Stimulated activated naive CD4-positive, alpha-beta T cell treated with Interleukin-2 at 50 U/mL for 16 hours (primary cell): ENCODE results near the gene ARAP1.

ENCODE experiments used
- DNase-seq: peaks from one replicate; lab custom pipeline; 2025; lab: John Stamatoyannopoulos, UW

The ARAP1 gene

GRCh38 chr11:72703267-72704008 is 48.8 kb downstream of the ARAP1 start:
- DNase-seq = no peak

DNA sequence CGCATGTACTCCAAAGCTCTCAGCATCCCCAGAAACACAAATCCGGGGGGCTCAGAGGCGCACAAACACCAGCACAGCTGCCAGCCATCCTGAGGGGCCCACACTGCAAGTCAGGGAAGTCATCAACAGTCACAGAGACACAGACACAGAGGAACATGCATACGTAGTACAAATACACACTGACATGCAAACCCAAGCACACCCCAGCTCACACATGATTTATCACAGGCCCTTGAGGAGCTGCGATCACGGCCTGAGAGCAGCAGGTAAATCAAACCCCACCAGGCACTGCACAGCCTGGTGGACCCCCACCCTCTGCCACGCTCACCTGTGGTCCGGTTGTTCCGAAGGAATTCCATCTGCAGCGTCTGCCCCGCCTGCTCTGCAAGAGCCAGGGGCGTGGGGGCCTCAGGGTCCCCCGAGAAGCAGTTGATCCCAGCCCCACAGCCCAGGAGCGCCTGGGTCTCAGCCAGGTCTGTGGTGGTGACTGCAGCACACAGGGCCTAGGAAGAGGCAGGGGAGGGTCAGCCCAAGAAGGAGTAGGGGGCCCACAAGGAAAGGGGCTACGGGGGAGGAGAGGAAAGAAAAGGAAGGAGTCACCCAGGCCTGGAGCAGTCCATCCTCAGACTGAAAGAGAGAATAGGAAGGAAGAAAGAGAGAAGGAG is 49.5 kb downstream of the ARAP1 start:
- DNase-seq = no peak

GRCh38 chr11:72702096-72702495 is 50.1 kb downstream of the ARAP1 start:
- no peak for DNase-seq

GRCh38 chr11:72701466-72701865 is 50.7 kb downstream of the ARAP1 start:
- DNase-seq = no peak

GRCh38 chr11:72700146-72700545 is 52.1 kb downstream of the ARAP1 start:
- DNase-seq = no peak

- no peak for DNase-seq
Observed at GRCh38 chr11:72697814-72698213, 54.4 kb downstream of the ARAP1 start.

DNA sequence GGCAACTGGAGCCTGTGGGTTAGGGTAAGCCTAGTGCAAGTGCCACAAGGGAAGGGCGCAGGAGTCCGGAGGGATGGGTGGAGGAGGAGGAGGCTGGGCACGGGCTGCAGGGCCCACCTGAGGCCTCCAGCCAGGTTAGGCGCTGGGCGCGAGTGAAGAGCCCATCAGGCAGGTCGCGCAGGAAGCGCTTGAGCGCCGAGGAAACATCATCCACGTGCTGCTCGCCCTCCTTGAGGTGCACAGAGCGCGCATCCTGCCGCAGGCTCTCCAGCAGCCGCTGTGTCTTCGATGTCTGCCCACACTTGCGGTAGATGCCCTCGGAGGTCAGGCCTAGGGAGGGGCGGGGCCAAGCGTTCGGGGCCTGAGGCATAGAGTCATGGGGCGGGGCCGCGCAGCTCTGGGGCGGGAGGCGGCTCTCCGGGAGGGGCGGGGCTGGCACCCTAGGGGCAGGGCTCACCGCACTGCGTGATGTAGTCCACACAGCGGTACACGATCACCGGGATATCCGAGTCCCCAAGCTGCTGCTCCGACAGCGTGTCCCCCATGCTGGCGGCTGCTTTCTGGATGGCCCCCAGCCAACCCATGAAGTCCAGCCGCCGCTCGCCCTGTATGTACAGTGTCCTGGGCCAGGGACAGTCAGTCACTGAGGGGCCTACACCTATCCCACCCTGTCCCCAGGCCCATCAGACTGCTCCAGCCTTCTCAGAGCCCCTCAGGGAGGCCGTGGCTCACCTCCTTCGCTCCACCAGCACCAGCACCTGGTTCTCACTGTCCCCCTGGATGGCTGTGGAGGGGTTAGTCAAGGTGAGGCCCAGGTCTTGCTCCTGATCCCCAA is 55.1 kb downstream of the ARAP1 start:
- no peak for DNase-seq

DNA sequence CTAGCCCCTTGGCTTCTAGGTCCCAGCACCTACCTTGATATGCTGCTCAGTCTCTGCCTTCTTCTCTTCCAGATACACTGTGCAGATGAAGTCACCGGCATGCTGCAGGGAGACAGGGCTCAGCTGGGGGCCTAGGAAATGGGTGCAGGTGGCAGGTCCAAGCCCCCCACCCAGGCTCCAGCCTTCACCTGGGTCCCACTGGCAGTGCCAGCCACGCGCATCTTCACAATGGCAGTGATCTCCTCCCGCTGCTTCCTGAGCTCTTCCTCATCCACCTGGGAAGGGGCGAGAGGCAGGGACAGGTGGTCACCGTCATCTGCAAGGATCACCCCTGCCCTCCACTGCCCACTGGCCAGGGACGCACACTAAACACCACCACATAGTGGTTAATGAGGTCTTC is 56.9 kb downstream of the ARAP1 start:
- no peak for DNase-seq

DNA sequence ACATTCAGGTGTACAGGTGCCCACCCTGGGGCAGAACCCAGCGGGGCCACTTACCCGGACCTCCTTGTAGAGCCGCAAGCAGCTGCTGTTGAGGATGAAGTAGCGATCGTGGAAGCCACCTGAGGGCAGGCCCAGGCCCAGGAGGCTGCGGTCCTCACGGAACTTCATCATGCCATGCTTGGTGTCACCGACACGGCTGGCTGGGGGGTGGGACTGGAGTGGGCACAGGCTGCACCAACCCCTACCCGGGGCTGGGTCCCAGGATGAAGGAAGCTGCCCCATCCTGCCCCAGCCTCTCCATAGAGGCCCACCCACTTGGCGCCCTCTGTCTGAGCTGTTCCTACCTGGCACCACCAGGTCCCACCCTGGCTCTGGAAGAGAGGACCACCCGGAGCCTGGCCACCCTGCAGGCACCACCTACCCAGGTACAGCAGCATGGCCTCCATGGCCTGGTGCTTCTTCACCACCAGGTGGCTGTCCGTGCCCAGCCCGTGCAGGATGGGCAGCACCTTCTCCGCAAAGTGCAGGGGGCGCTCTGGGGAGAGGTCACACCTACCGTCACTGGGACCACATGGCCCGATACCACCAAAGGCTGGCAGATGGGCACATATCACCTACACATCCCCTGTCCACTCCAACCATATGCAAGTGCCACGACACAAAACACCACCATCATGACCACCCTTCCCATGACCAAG is 58.8 kb downstream of the ARAP1 start:
- no peak for DNase-seq

DNA sequence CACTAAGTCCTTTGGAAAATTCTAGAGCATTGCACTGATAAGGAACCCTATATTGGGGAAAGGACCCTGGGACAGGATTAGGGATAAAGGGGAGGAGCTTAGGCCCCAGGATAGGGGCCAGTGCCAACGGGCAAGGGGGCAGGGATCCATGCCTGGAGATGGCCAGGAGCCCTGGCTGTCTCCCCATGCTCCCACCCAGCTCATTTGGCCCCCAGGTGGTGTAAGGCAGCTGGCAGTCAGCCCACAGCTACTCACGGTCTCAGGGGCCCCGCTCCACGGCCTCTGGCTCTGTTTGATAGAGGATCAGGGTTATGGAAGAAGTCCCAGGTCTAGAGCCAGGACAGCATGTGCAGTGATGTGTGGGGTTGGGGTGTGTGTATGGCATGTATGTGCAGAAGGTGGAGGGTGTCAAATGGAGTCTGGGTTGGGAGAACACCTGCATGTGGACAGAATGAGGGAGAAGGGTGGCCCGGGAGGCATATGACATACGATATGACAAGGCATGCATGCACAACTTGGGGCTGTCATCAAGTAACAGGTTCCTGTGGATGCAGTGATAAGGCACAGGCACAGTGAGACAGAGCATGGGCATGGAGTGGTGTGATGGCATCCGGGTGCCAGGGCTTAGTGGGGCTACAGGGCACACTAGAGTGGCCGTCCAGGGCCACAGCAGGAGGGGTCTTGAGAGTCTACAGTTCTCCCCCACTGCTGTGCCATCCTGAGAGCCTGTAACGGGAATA is 59.5 kb downstream of the ARAP1 start:
- DNase-seq = no peak

DNA sequence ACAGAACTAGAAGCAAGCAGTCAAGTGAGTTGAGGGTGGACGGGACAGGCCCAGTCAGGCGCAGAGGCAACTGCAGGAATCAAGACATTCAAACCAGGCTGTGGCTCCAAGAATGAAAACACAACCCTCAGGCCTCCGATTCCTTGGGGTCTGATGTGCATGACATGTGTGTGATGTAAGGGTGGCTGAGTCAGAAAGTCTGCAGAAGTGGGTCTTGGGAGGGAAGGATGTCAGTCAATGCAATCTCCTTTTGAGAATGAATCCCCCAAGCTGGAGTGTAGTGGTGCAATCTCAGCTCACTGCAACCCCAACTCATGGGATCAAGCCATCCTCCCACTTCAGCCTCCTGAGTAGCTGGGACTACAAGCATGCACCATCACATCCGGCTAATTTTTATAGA is 62.0 kb downstream of the ARAP1 start:
- no peak for DNase-seq

DNA sequence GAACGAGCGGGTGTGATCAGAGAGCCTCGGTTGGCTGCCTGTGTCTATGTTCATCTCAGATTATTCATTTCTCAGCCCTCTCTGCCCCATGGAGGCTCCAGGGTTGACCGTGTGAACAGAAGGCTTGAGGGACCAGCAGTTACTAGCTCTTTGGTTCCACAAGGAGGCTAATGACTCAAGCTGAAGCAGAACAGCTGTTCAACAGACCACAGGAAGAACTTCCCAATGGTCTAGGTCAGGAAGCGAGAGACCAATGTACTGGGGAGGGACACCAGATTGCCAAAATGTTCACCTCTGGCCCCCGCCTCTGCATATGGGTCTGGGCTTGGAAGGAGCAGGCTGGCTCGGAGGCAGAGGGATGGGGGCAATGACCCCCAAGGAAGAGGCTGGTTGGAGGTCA is 63.3 kb downstream of the ARAP1 start:
- no peak for DNase-seq

DNA sequence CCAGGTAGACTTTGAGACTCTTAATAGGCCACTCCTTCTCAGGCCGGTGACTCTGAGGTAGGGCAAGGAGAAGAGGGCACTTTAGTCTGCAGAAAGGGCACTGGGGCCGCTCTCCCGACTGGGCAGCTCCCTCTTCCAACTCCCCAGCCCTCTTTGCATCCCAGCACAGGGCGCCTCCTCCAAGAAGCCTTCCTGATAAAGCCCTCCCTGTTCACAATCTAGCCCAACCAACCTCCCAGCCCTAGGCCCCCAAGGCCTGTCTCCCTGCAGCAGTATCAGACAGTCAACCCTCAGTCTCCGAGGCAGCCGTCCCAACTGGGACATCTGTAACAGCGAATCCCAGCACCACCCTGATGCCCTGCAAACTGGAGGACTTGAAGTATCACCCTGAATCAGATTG is 63.7 kb downstream of the ARAP1 start:
- DNase-seq = no peak

DNA sequence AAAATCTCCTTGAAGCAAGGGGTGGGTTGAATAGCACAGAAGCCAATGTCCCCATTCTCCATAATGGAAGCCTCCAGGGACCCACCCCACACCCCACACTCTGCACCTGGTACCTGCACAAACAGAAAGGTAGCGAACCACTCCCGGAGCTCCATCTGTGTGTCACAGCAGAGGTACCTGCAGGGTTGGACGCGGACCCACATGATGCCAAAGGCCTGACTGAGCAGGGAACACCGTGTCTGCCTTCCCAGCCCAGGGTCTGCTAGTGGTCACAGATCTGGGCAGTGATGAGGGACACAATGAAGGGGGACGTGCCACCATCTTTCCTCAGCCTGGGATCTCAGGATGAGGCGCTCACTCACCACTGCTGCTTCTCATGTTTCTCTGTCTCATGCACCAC is 64.9 kb downstream of the ARAP1 start:
- no peak for DNase-seq

- no peak for DNase-seq
Observed at GRCh38 chr11:72686639-72687220, 65.5 kb downstream of the ARAP1 start.

GRCh38 chr11:72685560-72686480 is 66.4 kb downstream of the ARAP1 start:
- peak; percentile 56 for DNase-seq

GRCh38 chr11:72684236-72684912 is 67.8 kb downstream of the ARAP1 start:
- DNase-seq = peak; percentile 22

GRCh38 chr11:72683782-72684200 is 68.4 kb downstream of the ARAP1 start:
- DNase-seq = peak; percentile 57

DNA sequence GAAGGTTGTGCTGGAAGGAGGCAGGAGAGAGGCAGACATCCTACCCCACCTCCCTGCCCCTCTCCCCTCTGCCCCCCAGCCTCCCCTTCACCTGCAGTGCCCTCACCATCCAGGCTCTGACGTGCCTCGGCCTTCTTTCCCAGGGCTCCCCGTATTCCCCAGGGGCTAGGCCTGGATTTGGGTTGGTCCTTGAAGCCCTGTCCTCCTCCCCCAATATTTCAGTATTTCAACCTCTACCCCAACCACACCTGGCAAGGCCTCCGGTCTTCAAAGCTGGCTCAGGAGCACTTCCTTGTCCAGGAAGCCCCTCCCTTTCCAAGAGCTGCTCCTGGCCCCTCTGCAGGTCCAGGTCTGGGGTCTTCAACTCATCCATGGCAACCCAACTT is 69.4 kb downstream of the ARAP1 start:
- no peak for DNase-seq
